ENCODE results near the gene TP53I11.

The TP53I11 gene

GRCh38 chr11:44942029-44942955 lies 8.4 kb downstream of the TP53I11 start:
- no peaks in the 10 kb centered on the region for H3K9me3 Mint-ChIP-seq (ENCODE audit: low read depth)
- H3K36me3 Mint-ChIP-seq = no peaks in the 10 kb centered on the region
- no peaks in the 10 kb centered on the region for H3K27me3 Mint-ChIP-seq
- no peak overlapping the region for H3K27ac Mint-ChIP-seq
- H3K4me3 Mint-ChIP-seq = no peak overlapping the region
- H3K4me1 Mint-ChIP-seq (ENCODE audit: low read depth) = peaks cover 5% of the 10 kb centered on the region

DNA sequence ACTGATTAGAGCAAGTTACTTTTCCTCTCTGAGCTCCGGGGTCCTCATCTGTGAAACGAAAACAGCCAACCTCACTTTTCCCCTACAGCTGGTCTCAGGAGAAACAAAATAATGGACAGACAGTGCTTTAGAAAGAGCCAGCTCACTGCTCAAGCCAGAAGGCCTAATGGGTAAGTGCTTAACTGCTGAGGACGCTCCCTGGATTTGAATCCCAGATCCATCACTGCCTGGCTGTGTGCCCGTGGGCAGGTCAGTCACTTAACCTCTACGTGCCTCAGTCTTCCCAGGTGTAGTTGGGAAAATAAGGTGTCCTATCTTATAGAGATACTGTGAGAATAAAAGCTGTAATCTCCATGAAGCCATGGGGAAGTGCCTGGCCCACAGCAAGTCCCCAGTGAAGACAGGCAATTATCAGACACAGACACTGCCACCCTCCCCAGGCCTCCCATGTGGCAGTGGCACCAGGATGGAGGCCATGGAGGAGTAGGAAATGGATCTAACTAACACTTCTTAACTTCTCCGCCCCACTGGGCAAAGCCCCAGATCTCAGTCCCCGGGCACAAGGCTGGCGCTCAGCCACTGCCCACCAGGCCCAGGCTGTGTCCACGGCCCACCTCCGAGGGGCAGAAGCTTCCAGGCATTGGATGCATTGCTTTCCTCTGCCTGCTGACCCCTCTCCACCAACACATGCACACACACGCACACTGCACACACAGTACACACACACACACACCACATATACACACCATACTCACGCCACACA lies 9.2 kb downstream of the TP53I11 start:
- Mint-ChIP-seq H3K36me3 (no peaks in the 10 kb centered on the region), H3K4me1 (ENCODE audit: low read depth) (peaks cover 5% of the 10 kb centered on the region), H3K27me3 (no peaks in the 10 kb centered on the region), H3K27ac (no peak overlapping the region), H3K4me3 (no peak overlapping the region), H3K9me3 (ENCODE audit: low read depth) (no peaks in the 10 kb centered on the region)

GRCh38 chr11:44940835-44941234 lies 9.8 kb downstream of the TP53I11 start:
- Mint-ChIP-seq H3K36me3 (no peaks in the 10 kb centered on the region), H3K9me3 (ENCODE audit: low read depth) (no peaks in the 10 kb centered on the region)

GRCh38 chr11:44940404-44940803 lies 10.3 kb downstream of the TP53I11 start:
- Mint-ChIP-seq H3K27ac (no peak overlapping the region), H3K9me3 (ENCODE audit: low read depth) (no peaks in the 10 kb centered on the region), H3K4me3 (no peak overlapping the region), H3K27me3 (no peaks in the 10 kb centered on the region), H3K4me1 (ENCODE audit: low read depth) (peaks cover 5% of the 10 kb centered on the region), H3K36me3 (no peaks in the 10 kb centered on the region)

More at GRCh38 chr11:44940835-44941234, 9.8 kb downstream of the TP53I11 start:
- Mint-ChIP-seq H3K4me3 (no peak overlapping the region), H3K4me1 (ENCODE audit: low read depth) (peaks cover 5% of the 10 kb centered on the region), H3K27me3 (no peaks in the 10 kb centered on the region), H3K27ac (no peak overlapping the region)

- Mint-ChIP-seq H3K9me3 (ENCODE audit: low read depth) (no peaks in the 10 kb centered on the region), H3K27ac (no peak overlapping the region), H3K4me3 (no peak overlapping the region), H3K27me3 (no peaks in the 10 kb centered on the region), H3K36me3 (no peaks in the 10 kb centered on the region), H3K4me1 (ENCODE audit: low read depth) (peaks cover 5% of the 10 kb centered on the region)
Observed at GRCh38 chr11:44939673-44940395, 10.8 kb downstream of the TP53I11 start.

DNA sequence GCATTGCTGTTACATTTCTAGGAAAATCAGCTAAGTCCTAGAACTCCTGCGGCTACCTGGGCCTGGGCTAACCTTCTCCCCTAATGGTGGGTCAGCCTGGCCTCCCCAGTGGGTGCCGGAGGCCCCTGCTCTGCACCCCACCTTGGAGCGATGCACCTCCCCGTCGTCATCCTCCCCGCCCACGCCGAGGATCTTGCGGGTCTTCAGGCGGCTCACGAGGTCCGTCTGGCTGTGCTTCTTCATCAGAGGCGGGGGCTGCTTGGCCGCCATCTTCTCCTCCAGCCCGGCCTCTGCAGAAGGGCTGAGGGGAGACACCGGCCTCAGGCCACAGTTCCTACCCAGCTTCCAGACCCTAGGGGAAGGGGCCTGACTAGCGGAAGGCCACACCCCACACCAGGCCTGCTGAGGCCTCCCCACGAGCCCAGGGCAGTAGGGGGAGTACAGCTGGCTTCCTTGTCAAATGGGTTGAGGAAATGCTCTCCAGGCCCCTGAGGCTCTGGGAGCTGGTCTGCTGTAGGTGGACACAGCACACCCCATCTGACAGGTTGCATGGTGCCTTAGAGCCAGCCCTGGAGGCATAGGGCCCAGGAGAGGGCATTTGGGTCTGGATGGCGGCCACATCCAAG lies 12.5 kb downstream of the TP53I11 start:
- Mint-ChIP-seq H3K9me3 (ENCODE audit: low read depth) (no peaks in the 10 kb centered on the region), H3K4me3 (no peak overlapping the region), H3K4me1 (ENCODE audit: low read depth) (no peaks in the 10 kb centered on the region), H3K36me3 (no peaks in the 10 kb centered on the region), H3K27ac (no peak overlapping the region), H3K27me3 (no peaks in the 10 kb centered on the region)

DNA sequence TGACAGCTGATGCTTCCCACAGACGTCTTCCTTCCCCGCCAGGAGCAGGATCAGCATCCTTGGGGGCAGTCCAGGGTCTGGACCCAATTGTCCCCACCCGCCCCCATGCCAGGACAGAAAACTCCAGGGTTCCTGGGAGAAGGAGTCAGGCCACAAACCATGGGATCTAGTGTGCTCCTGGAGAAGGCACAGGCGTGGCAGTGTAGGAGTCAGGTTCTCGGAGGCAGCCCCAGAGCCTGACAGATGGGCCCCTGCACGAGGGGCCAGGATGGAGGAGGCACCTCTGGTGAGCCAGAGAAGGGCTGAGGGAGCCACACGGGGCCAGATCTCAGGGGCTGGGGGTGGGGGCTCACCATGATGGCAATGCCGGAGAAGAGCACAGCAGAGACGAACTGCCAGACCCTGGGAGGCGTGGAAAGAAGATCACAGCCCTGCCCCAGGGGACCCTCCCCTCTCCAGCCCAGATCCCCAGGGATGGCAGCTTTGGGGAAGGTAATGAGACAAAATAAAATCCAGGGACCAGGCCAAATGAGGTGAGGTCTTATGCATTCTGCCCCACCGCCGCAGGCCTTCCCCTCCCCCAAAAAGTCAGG lies 13.6 kb downstream of the TP53I11 start:
- Mint-ChIP-seq H3K27me3 (no peaks in the 10 kb centered on the region), H3K9me3 (ENCODE audit: low read depth) (no peaks in the 10 kb centered on the region), H3K4me3 (no peak overlapping the region), H3K36me3 (no peaks in the 10 kb centered on the region), H3K27ac (no peak overlapping the region), H3K4me1 (ENCODE audit: low read depth) (no peaks in the 10 kb centered on the region)

DNA sequence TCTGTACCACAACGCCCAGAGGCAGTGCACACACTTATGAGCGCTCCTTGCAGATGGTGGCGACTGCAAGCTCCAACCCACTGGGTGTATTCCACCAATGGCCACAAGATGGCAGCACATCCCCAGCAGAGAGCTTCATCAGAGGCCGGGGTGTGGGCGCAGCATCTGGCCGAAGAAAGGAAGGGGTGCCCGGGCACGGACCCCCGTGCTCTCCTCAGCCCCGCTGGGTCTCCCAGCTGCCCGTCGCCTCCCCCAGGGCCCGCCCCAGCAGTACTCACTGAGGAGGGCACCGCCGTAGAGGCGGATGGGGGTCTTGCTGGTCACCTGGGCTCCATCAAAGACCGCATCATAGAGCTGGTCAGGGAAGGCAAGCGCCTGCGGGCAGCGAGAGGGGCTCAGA lies 14.2 kb downstream of the TP53I11 start:
- Mint-ChIP-seq H3K4me1 (ENCODE audit: low read depth) (no peaks in the 10 kb centered on the region), H3K4me3 (no peak overlapping the region), H3K27ac (no peak overlapping the region), H3K27me3 (no peaks in the 10 kb centered on the region), H3K36me3 (no peaks in the 10 kb centered on the region), H3K9me3 (ENCODE audit: low read depth) (no peaks in the 10 kb centered on the region)

- Mint-ChIP-seq H3K36me3 (no peaks in the 10 kb centered on the region), H3K4me1 (ENCODE audit: low read depth) (no peaks in the 10 kb centered on the region), H3K4me3 (no peak overlapping the region), H3K9me3 (ENCODE audit: low read depth) (no peaks in the 10 kb centered on the region), H3K27me3 (no peaks in the 10 kb centered on the region), H3K27ac (no peak overlapping the region)
Observed at GRCh38 chr11:44934735-44935250, 15.9 kb downstream of the TP53I11 start.

DNA sequence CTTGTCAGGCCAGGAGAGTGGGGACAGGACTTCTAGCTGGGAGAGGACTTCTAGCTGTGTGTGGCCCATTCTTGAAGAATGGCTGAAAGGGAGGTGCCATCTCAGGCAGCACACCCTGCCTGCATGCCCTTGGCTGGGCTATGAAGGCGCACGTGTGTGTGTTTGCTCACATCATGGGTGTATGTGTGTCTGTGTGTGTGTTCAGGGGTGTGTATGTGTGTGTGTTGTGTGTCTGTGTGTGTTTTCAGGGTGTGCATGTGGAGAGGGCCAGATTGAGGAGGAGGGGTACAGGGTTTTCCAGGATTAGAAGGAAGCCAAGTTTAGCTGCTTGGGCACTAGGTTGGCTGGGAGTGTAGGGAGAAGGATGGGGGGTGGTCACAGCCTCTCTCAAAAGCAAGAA lies 16.6 kb downstream of the TP53I11 start:
- Mint-ChIP-seq H3K27ac (no peak overlapping the region), H3K36me3 (no peaks in the 10 kb centered on the region), H3K27me3 (no peaks in the 10 kb centered on the region), H3K4me1 (ENCODE audit: low read depth) (no peaks in the 10 kb centered on the region), H3K9me3 (ENCODE audit: low read depth) (no peaks in the 10 kb centered on the region), H3K4me3 (no peak overlapping the region)

- Mint-ChIP-seq H3K4me3 (no peak overlapping the region), H3K4me1 (ENCODE audit: low read depth) (no peaks in the 10 kb centered on the region), H3K9me3 (ENCODE audit: low read depth) (no peaks in the 10 kb centered on the region), H3K27me3 (no peaks in the 10 kb centered on the region), H3K36me3 (no peaks in the 10 kb centered on the region), H3K27ac (no peak overlapping the region)
Observed at GRCh38 chr11:44931466-44931865, 19.2 kb downstream of the TP53I11 start.

DNA sequence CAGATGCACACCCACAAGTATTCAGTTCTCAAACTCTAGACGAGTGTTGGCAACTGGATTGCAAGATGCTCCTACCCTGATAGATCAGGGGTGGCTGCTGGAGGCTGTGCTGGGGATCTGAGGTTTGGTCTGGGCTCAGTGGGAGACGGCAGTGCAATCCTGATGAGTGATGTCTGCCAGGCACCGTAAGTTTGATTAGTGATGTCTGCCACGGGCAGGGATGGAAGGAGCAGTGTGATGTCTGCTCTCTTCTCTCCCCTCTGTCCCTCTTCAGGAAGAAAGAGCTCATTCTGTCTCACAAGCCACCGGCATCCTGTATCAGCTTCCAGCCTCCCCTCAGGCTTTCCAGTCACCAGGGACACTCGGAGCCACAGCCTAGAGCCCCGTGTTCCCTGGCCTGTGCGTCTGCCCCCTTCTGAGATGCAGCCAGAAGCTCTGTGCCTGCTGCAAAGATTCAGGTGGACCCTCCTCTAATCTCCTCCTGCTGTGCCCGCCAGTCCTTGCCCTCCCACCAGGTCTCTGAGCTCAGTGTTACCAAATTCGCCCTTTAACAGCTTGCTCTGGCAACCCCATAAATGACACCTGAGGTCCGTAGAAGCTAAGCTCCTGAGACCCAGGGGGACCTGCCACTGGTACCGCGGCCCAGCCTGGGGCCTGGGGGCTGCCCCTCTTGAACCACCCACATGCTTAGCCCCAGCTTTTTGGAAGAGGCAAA lies 19.9 kb downstream of the TP53I11 start:
- no peak overlapping the region for H3K4me3 Mint-ChIP-seq
- no peak overlapping the region for H3K27ac Mint-ChIP-seq
- H3K4me1 Mint-ChIP-seq (ENCODE audit: low read depth) = no peaks in the 10 kb centered on the region
- no peaks in the 10 kb centered on the region for H3K9me3 Mint-ChIP-seq (ENCODE audit: low read depth)
- H3K36me3 Mint-ChIP-seq = no peaks in the 10 kb centered on the region
- no peaks in the 10 kb centered on the region for H3K27me3 Mint-ChIP-seq

DNA sequence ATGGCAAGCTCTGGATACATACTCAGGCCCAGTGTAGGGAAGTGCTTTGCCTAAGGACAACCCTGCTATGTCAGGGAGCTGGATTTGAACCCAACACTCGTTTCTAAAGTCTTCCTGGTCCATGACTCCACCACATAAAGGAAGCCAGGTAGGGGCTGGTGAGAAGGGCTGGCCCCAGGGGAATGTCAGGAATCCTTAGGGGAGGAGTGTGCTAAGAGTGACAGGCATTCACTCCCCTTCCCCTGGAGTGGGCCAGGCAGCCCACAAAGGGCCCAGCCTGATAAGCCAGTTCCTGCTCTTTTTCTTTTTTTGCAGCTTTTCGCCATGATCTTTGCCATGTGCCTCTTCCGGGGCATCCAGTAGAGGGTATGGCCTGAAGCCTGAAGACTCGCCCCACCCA lies 21.9 kb downstream of the TP53I11 start:
- Mint-ChIP-seq H3K36me3 (no peaks in the 10 kb centered on the region), H3K27me3 (no peaks in the 10 kb centered on the region), H3K4me3 (no peak overlapping the region), H3K9me3 (ENCODE audit: low read depth) (no peaks in the 10 kb centered on the region), H3K27ac (no peak overlapping the region), H3K4me1 (ENCODE audit: low read depth) (no peaks in the 10 kb centered on the region)

DNA sequence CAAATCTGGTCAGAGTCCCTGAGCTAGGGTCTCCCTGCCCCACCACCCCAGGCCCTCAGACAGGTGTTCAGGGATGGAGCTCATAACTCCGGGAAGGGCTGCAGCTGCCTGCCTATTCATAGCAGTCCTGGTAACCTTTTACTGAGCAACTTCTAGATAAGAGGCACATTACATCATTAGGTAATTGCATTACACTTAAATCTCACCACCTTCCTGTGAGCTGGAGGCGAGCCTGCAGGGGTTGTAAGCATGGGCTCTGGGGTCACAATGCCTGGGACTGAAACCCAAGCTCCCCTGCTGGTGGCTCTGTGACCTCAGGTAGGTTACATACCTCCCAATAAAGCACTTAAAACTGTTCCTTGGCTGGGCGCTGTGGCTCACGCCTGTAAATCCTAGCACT lies 22.5 kb downstream of the TP53I11 start:
- Mint-ChIP-seq H3K27ac (no peak overlapping the region), H3K4me3 (no peak overlapping the region), H3K4me1 (ENCODE audit: low read depth) (no peaks in the 10 kb centered on the region), H3K9me3 (ENCODE audit: low read depth) (no peaks in the 10 kb centered on the region), H3K27me3 (no peaks in the 10 kb centered on the region), H3K36me3 (no peaks in the 10 kb centered on the region)

Measured in activated naive CD8-positive, alpha-beta T cell (primary cell).